ENCODE data around the gene DCST1. TPM values are rescaled to one million over a fixed set of nuclear protein-coding genes. Genes with fewer than 3 reads are reported as not detected.

Gene DCST1
- total RNA-seq, 1 donor, result under 0.01 TPM

DNA sequence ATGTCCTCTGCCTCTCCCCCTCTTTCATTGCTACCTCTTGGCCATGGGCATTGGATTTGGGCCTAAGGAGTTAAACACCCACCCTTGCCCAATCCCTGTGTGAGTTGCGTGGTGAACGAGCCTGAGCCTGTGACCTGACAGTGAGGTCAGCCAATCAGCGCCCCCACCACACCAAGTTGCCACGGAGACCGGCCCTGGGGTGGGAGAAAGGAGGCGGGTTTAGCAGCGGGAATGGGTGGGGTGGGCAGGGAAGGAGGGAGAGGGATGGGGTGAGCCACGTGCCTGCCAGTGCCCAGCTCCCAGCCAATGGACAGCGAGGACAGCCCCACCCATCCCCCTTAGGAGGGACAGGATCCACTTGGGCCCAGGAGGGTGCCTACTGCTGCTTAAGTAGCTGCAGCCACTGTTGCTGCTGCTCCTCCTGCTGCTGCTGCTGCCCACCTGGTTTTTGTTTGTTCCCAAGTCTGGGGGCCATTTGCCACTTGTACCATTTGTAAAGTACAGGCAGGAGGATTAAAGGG, 21.5 kb upstream of the DCST1 start:
- DNase-seq (ENCODE audit: low read depth in 2 of 3, low spot score in 2 of 3), result no peak

DNA sequence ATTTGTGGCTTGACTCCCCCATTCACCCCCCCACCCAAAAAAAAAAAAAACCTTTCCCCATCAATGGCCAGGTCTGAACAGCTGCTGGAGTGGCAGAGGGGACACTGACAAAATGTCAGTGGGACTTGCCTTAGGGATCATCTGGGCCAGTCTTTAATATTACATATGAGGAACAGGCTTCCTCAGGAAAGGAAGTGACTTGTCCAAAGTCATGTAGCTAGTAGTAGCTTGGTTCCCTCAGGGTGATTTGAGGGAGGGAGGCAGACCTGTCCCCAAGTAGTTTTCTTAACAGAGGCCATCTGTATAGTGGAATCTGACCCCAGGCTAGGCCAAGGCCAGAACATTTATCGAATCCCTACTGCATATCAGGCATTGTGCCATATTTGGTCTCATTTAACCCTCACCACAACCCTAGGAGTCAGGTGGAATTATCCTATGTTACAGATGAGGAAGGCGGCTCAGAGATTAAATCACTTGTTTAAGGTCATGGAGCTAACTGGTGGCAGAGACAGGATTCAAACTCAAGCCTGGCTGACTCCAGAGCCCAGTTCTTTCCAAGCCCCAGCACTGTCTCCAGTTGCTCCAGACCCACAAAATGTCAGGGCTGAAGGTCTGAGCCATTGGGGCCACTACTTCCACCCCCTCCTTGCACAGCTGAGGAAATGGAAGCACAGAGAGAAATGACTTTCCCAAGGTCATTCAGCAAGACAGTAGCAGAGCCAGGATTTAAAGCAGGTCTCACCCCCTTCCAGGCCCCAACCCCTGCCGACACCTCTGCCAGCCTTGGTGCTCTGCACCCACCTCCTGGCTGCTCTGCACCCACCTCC, 20.6 kb upstream of the DCST1 start:
- DNase-seq (ENCODE audit: low read depth in 2 of 3, low spot score in 2 of 3), result no peak

GRCh38 chr1:155013632-155014031, 20.0 kb upstream of the DCST1 start:
- DNase-seq (ENCODE audit: low read depth in 2 of 3, low spot score in 2 of 3), result peak in 1 of 3 donors; percentile 41

DNA sequence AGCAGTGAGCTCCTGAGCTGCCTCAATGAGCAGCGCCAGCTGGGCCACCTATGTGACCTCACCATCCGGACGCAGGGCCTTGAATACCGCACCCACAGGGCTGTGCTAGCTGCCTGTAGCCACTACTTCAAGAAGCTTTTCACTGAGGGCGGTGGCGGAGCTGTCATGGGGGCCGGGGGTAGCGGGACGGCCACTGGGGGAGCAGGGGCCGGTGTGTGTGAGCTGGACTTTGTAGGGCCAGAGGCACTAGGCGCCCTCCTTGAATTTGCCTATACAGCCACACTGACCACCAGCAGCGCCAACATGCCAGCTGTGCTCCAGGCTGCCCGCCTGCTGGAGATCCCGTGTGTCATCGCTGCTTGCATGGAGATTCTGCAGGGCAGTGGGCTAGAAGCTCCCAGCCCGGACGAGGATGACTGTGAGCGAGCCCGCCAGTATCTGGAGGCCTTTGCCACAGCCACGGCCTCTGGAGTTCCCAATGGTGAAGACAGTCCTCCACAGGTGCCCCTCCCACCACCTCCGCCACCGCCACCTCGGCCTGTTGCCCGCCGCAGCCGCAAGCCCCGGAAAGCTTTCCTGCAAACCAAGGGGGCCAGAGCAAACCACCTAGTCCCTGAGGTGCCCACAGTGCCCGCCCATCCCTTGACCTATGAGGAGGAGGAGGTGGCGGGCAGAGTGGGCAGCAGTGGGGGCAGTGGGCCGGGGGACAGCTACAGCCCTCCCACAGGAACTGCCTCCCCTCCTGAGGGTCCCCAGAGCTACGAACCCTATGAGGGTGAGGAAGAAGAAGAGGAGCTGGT, 18.7 kb upstream of the DCST1 start:
- DNase-seq (ENCODE audit: low read depth in 2 of 3, low spot score in 2 of 3), result no peak

DNA sequence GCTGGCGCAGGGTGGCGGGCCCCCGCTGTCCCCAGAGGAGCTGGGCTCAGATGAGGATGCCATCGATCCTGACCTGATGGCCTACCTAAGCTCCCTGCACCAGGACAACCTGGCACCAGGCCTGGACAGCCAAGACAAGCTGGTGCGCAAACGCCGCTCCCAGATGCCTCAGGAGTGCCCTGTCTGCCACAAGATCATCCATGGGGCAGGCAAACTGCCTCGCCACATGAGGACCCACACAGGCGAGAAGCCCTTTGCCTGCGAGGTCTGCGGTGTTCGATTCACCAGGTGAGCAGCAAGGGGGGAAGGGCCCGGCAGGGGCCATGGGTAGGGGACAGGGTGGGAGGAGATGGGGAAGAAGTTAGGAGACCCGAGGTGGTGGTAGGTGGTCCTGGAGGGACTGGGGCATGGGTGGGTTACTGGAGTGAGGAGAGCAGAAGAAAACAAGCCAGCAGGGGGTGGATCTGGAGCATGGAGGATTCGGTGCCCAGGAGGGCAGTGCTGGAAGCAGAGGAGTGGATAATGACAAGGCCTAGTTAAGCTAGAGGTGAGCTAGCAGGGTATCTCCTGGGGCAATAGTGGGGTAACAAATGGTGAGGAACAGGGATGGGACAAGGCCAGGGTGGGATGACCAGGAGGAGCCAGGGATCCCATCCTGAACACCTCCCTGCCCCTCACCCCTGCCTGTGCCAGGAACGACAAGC, 17.9 kb upstream of the DCST1 start:
- DNase-seq (ENCODE audit: low read depth in 2 of 3, low spot score in 2 of 3), result no peak

DNA sequence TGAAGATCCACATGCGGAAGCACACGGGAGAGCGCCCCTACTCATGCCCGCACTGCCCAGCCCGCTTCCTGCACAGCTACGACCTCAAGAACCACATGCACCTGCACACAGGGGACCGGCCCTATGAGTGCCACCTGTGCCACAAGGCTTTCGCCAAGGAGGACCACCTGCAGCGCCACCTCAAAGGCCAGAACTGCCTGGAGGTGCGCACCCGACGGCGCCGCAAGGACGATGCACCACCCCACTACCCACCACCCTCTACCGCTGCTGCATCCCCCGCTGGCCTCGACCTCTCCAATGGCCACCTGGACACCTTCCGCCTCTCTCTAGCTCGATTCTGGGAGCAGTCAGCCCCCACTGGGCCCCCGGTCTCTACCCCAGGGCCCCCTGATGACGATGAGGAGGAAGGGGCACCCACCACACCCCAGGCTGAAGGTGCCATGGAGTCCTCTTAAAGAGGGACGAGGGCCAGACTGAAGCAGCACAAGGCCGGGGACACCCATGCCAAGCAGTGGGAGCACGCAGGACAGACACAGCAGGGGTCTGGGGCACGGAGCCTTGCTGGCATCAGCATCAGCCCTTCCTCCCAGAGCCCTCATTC, 17.3 kb upstream of the DCST1 start:
- no peak for DNase-seq (ENCODE audit: low read depth in 2 of 3, low spot score in 2 of 3)

- DNase-seq (ENCODE audit: low read depth in 2 of 3, low spot score in 2 of 3), result peak; percentile 81 to 92 (median 91)
These were observed 16.3 kb upstream of the DCST1 start for GRCh38 chr1:155017041-155017945.

DNA sequence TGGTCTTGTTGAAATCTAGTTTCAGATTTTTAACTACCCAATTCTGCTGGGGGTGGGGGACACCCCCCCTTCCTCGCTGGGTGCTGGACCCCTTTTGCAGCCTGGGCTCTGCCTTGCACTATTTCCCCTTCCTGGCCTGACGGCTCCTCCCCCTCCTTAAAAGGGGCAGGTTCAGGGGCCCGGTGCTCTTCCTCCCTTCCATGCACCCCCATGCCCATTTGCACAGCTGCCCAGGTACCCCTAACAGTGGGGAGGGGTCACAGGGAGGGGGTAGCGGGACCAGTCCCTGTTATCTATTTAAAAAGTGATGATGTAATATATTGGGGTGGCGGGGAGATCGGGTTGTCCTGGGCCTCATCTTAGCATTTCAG, 15.7 kb upstream of the DCST1 start:
- no peak for DNase-seq (ENCODE audit: low read depth in 2 of 3, low spot score in 2 of 3)

DNA sequence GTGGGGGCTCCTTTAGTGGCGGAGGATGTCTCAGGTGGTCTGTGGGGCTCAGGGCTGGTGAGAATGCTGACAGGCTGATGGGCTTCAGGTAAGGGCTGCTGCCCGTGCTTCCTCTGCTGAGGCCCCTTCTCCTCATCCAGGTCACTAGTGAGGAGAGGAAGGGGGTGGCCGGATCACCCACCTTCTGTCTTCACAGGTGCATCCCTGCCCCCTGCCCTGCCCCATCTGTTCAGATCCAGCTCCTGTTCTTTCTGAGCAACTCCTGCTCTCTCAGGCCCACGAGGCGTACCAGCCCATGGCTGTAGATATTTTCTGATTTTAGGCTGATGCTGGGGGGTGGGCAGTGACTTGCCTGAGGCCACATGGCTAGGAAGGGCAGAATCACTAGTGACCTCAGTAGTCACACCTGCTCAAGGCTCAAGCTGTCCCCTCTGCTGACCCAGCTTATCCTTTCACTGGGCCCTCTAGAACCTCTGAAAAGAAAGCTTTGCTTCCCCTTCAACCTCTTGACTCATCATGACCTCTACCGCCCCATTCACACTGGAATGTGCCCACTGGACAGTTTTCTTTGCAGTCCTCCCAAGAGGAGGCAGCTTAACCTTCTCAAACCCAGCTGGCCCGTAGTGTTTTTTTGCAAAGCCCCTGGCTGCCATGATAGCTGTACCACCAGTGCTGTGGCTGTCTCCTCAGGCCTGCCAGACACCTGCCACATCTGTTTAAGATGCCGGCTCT, 14.8 kb upstream of the DCST1 start:
- no peak for DNase-seq (ENCODE audit: low read depth in 2 of 3, low spot score in 2 of 3)

- no peak for DNase-seq (ENCODE audit: low read depth in 2 of 3, low spot score in 2 of 3)
These were observed 14.0 kb upstream of the DCST1 start for GRCh38 chr1:155019377-155020245.

GRCh38 chr1:155022136-155022926, 11.3 kb upstream of the DCST1 start:
- no peak for DNase-seq (ENCODE audit: low read depth in 2 of 3, low spot score in 2 of 3)

DNA sequence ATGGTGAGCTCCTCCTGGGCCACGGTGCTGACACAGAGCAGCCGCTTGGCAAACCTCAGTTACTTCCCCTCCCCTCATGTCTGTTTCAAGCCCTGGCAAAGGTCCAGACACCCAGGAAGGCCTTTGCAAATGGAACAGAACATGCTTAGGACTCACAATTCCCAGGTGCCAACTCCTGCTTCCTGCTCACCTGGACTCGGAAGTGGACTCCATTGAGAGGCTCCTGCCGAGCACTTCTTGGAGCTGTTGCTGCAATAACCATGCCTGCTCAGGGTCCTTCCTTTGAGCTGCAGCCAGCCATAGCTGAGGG, 10.7 kb upstream of the DCST1 start:
- no peak for DNase-seq (ENCODE audit: low read depth in 2 of 3, low spot score in 2 of 3)

DNA sequence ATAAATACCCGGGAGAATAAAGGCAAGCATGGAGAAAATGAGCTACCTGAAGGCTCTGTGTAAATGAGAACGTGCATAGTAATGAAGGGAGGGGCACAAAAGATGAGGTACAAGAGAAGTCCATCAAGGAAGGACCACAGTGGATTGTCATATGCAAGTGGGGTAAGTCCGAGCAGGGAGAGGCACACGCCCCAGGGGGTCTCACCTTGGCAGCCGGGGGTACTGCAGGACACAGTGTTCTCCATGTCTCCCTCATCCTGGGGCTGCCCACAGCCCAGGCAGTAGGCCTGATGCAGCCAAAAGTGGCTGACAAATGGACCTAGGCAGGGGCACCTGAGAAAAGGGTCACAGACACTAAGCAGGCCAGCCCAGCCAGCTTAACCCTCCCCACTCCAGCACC, 10.0 kb upstream of the DCST1 start:
- no peak for DNase-seq (ENCODE audit: low read depth in 2 of 3, low spot score in 2 of 3)

DNA sequence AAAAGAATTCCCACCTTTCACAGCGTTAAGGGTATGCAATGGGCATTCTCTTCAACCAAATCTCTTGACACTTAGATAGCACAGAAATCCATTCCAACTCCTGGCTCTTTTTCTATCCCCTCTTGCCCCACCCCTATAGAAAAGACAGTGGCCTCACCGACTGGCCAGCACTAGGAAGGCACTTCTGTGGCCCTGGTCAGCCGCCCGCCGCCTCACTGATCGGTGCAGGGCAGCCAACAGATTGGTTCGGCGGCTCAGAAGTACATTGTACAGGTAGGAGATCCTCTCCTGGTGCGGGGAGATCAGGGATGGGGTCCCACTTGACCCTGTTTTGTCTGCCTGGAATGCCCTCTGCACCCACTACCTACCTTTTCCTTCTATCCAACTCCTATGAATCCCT, 9.3 kb upstream of the DCST1 start:
- DNase-seq (ENCODE audit: low read depth in 2 of 3, low spot score in 2 of 3), result no peak

- DNase-seq (ENCODE audit: low read depth in 2 of 3, low spot score in 2 of 3), result no peak
These were observed 7.5 kb upstream of the DCST1 start for GRCh38 chr1:155026154-155026553.

DNA sequence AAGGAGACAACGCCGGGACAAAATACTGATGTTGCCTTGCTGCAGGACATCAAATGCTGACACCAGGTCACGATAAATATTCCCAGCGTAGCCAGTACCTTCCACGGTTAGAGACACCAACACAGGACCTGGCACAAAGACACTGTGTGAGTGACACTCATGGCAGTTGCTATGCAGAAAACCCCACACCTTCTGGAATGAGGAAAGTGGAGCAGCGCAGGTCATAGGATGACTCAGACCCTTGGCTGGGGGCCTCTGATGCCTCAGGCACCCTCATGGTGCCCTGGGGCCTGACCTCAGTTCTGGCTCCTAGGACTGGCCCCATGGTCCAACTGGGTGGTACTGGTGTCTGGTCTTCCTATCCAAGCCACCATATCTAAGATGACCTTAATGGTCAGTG, 7.0 kb upstream of the DCST1 start:
- DNase-seq (ENCODE audit: low read depth in 2 of 3, low spot score in 2 of 3), result no peak

DNA sequence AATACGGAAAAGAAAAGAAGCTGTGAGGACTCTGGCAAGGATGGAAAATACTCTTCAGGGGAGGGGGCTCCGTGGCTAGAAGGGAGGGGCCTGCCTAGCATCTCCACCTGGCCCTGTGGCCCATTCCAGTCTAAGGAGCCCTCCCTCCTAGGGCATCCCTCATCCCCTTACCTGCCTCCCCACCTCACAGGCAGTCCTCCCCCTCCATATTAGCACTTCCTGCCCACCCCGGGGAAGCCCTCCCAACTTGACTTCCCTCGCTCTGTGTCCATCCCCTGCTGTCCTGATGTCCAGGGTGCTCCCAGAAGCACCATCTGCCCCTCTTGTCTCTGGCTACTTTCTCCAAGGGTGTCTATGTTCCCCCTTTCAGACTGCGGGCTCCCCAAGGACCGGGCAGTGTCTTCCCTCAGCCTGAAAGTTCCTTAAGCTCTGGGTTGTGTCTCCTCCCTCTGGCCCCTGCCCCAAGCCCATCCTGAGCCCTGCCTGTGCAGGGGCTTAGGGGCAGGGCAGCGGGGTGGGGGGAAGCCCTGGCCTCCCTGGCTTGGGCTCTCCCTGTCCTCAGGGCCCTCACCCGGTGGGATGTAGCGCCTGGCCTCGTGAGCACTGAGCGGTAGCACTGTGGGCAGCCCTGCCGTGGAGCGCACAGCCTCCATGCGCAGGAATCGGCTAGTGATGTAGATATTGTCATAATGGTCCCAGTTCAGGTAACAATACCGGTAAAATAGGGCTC, 3.9 kb upstream of the DCST1 start:
- DNase-seq (ENCODE audit: low read depth in 2 of 3, low spot score in 2 of 3), result no peak

Data from hematopoietic multipotent progenitor cell (in vitro differentiated cells).